Gastroesophageal sphincter (tissue), 4 donors: ENCODE measurements around the gene ATP5F1C. TPM values are rescaled to one million over a fixed set of nuclear protein-coding genes. Genes with fewer than 3 reads are reported as not detected.

Experiments
- ATAC-seq: fragments of 150-250 bp; one replicate; pipeline ENCODE4 v1.9.1; 2016; ENCODE audit warnings: mild to moderate bottlenecking, moderate library complexity
- H3K27ac ChIP-seq, 4 donors: fragments of 200-600 bp; sonication (generic) in 3 of 4; 1 replicate in 3 of 4; 2 replicates in 1 of 4; pipeline ENCODE4 v1.5.1; 2016 to 2019
- H3K27me3 ChIP-seq: fragments of 200-600 bp; sonication (generic); one replicate; pipeline ENCODE4 v1.5.1; 2019
- H3K36me3 ChIP-seq, 2 donors: fragments of 200-600 bp; sonication (generic); one replicate each; pipeline ENCODE4 v1.5.1; 2019; ENCODE audit warnings: control low read depth in 1 of 2
- H3K4me1 ChIP-seq, 3 donors: fragments of 200-600 bp; sonication (generic); 1 replicate in 2 of 3; 2 replicates in 1 of 3; pipeline ENCODE4 v1.5.1; 2016 to 2019; ENCODE audit warnings: control low read depth in 2 of 3
- H3K4me3 ChIP-seq, 2 donors: fragments of 200-600 bp; sonication (generic); one replicate each; pipeline ENCODE4 v1.5.1; 2019; ENCODE audit warnings: mild to moderate bottlenecking in 1 of 2, moderate library complexity in 1 of 2
- H3K9me3 ChIP-seq, 3 donors: fragments of 200-600 bp; sonication (generic); one replicate each; pipeline ENCODE4 v1.5.1; 2017 to 2019; ENCODE audit warnings: control low read depth in 2 of 3
- EP300 ChIP-seq: sonication (generic); formaldehyde crosslinking; IDR thresholded peaks from one replicate; pipeline ENCODE4 v1.6.1; 2017; ENCODE audit warnings: antibody characterized with exemption, mild to moderate bottlenecking
- POLR2A ChIP-seq, 2 donors: fragments of 450-650 bp; IDR thresholded peaks; one replicate each; pipeline ENCODE4 v1.6.1; 2017; ENCODE audit warnings: antibody characterized with exemption in 2 of 2, mild to moderate bottlenecking in 2 of 2, moderate library complexity in 1 of 2
- POLR2AphosphoS5 ChIP-seq: sonication (generic); formaldehyde crosslinking; IDR thresholded peaks from one replicate; pipeline ENCODE4 v1.6.1; 2017; ENCODE audit warnings: antibody characterized with exemption
- WGBS, 2 donors: methylation state at CpG; one replicate each; pipeline ENCODE4 v1.1.5; 2018; ENCODE audit warnings: low coverage in 1 of 2; 5-methylcytosine and 5-hydroxymethylcytosine counted together
- total RNA-seq, 4 donors: library from RNA; depleted of rRNA; stranded (reverse); fragments of >200 nt; gene quantifications; one replicate each; pipeline ENCODE4 v1.1.0, GENCODE V29; 2016
- TF ChIP-seq, protein P1 (sequence below), 4 experiments: fragments of 200-600 bp in 2 of 4; fragments of 450-650 bp in 2 of 4; sonication (generic) in 1 of 4; IDR thresholded peaks; one replicate each; pipeline ENCODE4 v1.5.1; 2017 to 2019; ENCODE audit warnings: antibody characterized with exemption in 4 of 4, mild to moderate bottlenecking in 2 of 4, moderate library complexity in 2 of 4

ATP5F1C gene
- total RNA-seq, 4 donors from 2014 or later: 216 to 300 (median 262) TPM

DNA sequence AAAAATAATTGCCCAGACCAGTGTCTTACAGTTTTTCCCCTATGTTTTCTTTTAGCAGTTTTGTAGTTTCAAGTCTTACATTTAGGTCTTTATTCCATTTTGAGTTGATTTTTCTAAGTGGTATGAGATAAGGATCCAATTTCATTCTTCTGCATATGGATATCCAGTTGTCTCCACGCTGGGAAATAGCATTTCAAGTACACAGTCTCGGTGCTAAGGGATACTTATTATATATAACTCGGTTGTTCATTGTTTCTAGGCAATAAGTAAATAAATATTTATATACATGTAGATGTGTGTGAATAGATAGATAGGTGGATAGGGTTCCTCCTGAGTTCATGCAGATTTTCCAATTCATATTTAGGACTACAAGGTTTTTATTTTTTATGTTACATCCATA, 46.3 kb downstream of the ATP5F1C start:
- WGBS, 2 donors: 94% methylated on average over 3 of the region's 3 CpGs
- Histone ChIP-seq H3K4me1 (peaks cover 0 to 4% (median 0%) of the 10 kb centered on the region in 3 donors), H3K36me3 (peaks cover 0 to 14% of the 10 kb centered on the region in 2 donors), H3K27ac (no peak overlapping the region), H3K4me3 (no peak overlapping the region), H3K27me3 (no peaks in the 10 kb centered on the region), H3K9me3 (no peaks in the 10 kb centered on the region)
- ATAC-seq: no peak
- no peak for TF ChIP-seq EP300
- no peak for TF ChIP-seq POLR2A (IDR thresholded peaks at IDR 0.05)
- no peak for TF ChIP-seq POLR2AphosphoS5
- TF ChIP-seq, protein P1, sequence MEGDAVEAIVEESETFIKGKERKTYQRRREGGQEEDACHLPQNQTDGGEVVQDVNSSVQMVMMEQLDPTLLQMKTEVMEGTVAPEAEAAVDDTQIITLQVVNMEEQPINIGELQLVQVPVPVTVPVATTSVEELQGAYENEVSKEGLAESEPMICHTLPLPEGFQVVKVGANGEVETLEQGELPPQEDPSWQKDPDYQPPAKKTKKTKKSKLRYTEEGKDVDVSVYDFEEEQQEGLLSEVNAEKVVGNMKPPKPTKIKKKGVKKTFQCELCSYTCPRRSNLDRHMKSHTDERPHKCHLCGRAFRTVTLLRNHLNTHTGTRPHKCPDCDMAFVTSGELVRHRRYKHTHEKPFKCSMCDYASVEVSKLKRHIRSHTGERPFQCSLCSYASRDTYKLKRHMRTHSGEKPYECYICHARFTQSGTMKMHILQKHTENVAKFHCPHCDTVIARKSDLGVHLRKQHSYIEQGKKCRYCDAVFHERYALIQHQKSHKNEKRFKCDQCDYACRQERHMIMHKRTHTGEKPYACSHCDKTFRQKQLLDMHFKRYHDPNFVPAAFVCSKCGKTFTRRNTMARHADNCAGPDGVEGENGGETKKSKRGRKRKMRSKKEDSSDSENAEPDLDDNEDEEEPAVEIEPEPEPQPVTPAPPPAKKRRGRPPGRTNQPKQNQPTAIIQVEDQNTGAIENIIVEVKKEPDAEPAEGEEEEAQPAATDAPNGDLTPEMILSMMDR (IDR thresholded peaks at IDR 0.05): no peak

DNA sequence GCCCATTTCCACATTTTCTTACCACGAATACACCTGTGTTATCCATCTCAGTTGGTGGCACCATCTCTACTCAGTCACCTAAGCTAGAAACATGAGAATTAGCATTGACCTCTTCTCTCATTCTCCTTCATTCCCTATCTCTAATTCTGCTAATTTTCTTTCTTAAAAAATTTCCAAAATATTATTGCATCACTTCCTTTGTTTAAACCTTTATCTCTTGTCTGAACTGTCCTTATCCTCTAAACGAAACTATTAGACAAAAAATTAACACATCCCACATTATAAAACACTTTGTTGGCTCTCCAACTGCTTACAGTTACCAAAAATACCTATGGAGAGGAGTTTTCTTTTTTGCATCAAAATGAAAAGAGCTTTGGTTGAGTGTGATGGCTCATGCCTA, 48.6 kb downstream of the ATP5F1C start:
- H3K4me1 ChIP-seq: peaks cover 0 to 4% (median 0%) of the 10 kb centered on the region in 3 donors
- peaks cover 0 to 24% of the 10 kb centered on the region in 2 donors for H3K36me3 ChIP-seq
- H3K27ac ChIP-seq: no peak overlapping the region
- no peaks in the 10 kb centered on the region for H3K9me3 ChIP-seq
- H3K27me3 ChIP-seq: no peaks in the 10 kb centered on the region
- no peak for ATAC-seq
- no peak overlapping the region for H3K4me3 ChIP-seq
- WGBS, 2 donors: 97 to 100% methylated on average over 1 to 2 of the region's 2 CpGs
- TF ChIP-seq EP300: no peak
- TF ChIP-seq, protein P1 (IDR thresholded peaks at IDR 0.05): no peak
- TF ChIP-seq POLR2AphosphoS5: no peak
- TF ChIP-seq POLR2A (IDR thresholded peaks at IDR 0.05): no peak

DNA sequence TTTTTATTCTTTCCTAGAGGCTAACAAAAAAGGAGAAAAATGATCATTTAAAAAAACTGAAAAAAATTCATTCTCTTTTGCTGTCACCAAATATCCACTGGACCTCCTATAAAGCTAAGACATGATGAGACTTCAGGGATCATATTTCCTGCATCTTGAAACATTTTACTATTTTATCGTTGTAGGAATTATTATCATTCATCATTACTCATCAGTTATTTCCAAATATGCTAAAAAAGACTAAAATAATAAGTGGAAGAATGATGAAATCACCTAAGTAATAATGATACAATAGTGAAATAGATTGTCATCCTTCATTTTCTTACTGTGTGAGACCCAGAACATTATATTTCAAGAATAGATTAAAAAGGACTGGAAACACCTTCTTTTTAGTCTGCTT, 58.6 kb downstream of the ATP5F1C start:
- Histone ChIP-seq H3K9me3 (no peaks in the 10 kb centered on the region), H3K36me3 (peaks cover 0 to 4% of the 10 kb centered on the region in 2 donors), H3K4me1 (no peaks in the 10 kb centered on the region), H3K4me3 (no peak overlapping the region), H3K27ac (no peak overlapping the region), H3K27me3 (no peaks in the 10 kb centered on the region)
- no peak for ATAC-seq
- WGBS, 2 donors: 46 to 69% methylated on average over 1 of the region's 1 CpG
- no peak for TF ChIP-seq POLR2AphosphoS5
- no peak for TF ChIP-seq EP300
- TF ChIP-seq, protein P1 (IDR thresholded peaks at IDR 0.05): no peak
- TF ChIP-seq POLR2A (IDR thresholded peaks at IDR 0.05): no peak

DNA sequence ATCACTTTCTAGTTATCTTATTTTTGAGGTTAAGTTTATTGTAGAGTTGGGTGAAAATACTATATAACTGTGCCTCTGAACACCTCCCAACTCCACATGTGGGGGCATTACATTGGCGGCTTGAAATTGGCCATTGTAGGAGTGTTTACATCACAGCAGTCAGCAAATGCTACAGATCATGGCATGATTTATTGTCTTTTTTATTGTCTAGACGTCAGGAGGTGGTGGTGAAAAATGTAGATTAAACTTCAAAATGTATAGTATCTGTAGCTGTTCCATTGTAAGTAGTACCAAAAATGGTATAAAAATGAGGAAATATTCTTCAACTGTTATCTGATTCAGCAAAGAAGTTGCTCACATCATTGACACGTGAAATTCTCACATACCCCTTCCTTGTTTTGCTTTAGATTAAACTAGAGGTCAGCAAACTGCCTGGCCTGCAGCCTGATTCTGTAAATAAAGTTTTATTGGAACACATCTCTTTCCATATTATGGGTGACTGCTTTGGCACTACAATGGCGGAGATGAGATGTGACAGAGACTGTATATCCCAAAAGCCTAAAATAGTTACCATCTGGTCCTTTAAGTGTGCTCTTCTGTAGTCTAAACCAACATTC, 65.4 kb downstream of the ATP5F1C start:
- 74 to 82% methylated on average over 4 of the region's 4 CpGs for WGBS, 2 donors
- no peak overlapping the region for H3K4me3 ChIP-seq
- peaks cover 0 to 10% (median 0%) of the 10 kb centered on the region in 3 donors for H3K4me1 ChIP-seq
- no peak overlapping the region for H3K27ac ChIP-seq
- peaks cover 0 to 4% of the 10 kb centered on the region in 2 donors for H3K36me3 ChIP-seq
- no peak for ATAC-seq
- no peaks in the 10 kb centered on the region for H3K27me3 ChIP-seq
- no peaks in the 10 kb centered on the region for H3K9me3 ChIP-seq
- TF ChIP-seq, protein P1 (IDR thresholded peaks at IDR 0.05): no peak
- no peak for TF ChIP-seq POLR2A (IDR thresholded peaks at IDR 0.05)
- TF ChIP-seq EP300: no peak
- no peak for TF ChIP-seq POLR2AphosphoS5

DNA sequence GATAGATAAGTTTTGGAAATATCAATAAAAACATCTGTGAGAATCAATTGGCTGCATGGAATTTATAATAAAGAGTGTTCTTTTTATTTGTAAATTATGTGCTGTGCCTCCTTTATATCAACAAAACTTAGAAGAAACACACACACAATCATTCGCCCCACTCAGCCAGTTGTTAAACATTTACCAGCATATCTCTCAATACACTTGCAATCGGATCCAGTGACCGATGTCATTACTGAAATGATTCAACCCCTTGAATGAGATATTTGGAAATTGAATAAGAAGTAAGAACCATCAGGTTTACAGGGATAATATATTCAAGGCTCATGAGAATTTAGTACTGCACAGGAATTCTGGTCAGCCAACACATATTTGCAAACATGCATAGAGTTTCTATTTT, 65.9 kb downstream of the ATP5F1C start:
- ATAC-seq: no peak
- Histone ChIP-seq H3K27ac (no peak overlapping the region), H3K9me3 (no peaks in the 10 kb centered on the region), H3K36me3 (peaks cover 0 to 4% of the 10 kb centered on the region in 2 donors), H3K4me1 (peaks cover 0 to 10% (median 0%) of the 10 kb centered on the region in 3 donors), H3K4me3 (no peak overlapping the region), H3K27me3 (no peaks in the 10 kb centered on the region)
- WGBS, 2 donors: 98 to 100% methylated on average over 3 of the region's 3 CpGs
- TF ChIP-seq EP300 (no peak), POLR2AphosphoS5 (no peak), POLR2A (IDR thresholded peaks at IDR 0.05) (no peak)
- TF ChIP-seq, protein P1 (IDR thresholded peaks at IDR 0.05): no peak
